Hematopoietic multipotent progenitor cell treated with erythropoietin and hydrocortisone succinate and interleukin-3 and kit ligand, for 15 days (in vitro differentiated cells): ENCODE results near the gene POLR3GL.

Experiments used
- DNase-seq: peaks from one replicate; pipeline ENCODE4 v3.0.0-alpha.2; 2015; ENCODE audit warnings: low spot score

Gene POLR3GL

GRCh38 chr1:145949219-145949618 lies 15.3 kb upstream of the POLR3GL start:
- DNase-seq: no peak

GRCh38 chr1:145951526-145951925 lies 13.0 kb upstream of the POLR3GL start:
- no peak for DNase-seq

GRCh38 chr1:145952903-145953302 lies 11.6 kb upstream of the POLR3GL start:
- DNase-seq: no peak

GRCh38 chr1:145953861-145954260 lies 10.6 kb upstream of the POLR3GL start:
- no peak for DNase-seq

GRCh38 chr1:145955436-145955835 lies 9.1 kb upstream of the POLR3GL start:
- DNase-seq: no peak

GRCh38 chr1:145956361-145956760 lies 8.1 kb upstream of the POLR3GL start:
- DNase-seq: no peak

- no peak for DNase-seq
Measured at GRCh38 chr1:145956781-145957442, 7.6 kb upstream of the POLR3GL start.

GRCh38 chr1:145957443-145958319 lies 6.8 kb upstream of the POLR3GL start, which contains the start of gene LIX1L:
TSS of gene LIX1L (minus strand) at chr1:145958017. CDS start at chr1:145957927, 90 bp downstream.
- peak; percentile 97 for DNase-seq

- DNase-seq: no peak
Measured at GRCh38 chr1:145958734-145959133, 5.8 kb upstream of the POLR3GL start.

- no peak for DNase-seq
Measured at GRCh38 chr1:145959333-145959732, 5.2 kb upstream of the POLR3GL start.

GRCh38 chr1:145959957-145960467 lies 4.5 kb upstream of the POLR3GL start:
- no peak for DNase-seq

- no peak for DNase-seq
Measured at GRCh38 chr1:145960468-145961108, 3.9 kb upstream of the POLR3GL start.

GRCh38 chr1:145961109-145961424 lies 3.4 kb upstream of the POLR3GL start:
- no peak for DNase-seq

- DNase-seq: no peak
Measured at GRCh38 chr1:145961425-145962156, 2.9 kb upstream of the POLR3GL start.

- no peak for DNase-seq
Measured at GRCh38 chr1:145962157-145963102, 2.1 kb upstream of the POLR3GL start.

- no peak for DNase-seq
Measured at GRCh38 chr1:145963265-145964019, 1.0 kb upstream of the POLR3GL start.

- no peak for DNase-seq
Measured at GRCh38 chr1:145965119-145965744, 742 bp downstream of the POLR3GL start.

- no peak for DNase-seq
Measured at GRCh38 chr1:145967288-145967687, 2.8 kb downstream of the POLR3GL start.

- no peak for DNase-seq
Measured at GRCh38 chr1:145972580-145972979, 8.1 kb downstream of the POLR3GL start.

GRCh38 chr1:145974721-145975120 lies 10.2 kb downstream of the POLR3GL start:
- no peak for DNase-seq
